K562 (cell line): Measurements from ENCODE around the gene ARL16.
A peak's percentile ranks its signal among the peaks of the same experiment; 100 is the strongest.

Source experiments
- ATF4 ChIP-seq: fragments of 450-650 bp; formaldehyde crosslinking; IDR thresholded peaks from 2 replicates; pipeline ENCODE4 v1.4.0; 2022; ENCODE audit warnings: mild to moderate bottlenecking, moderate library complexity
- BACH1 ChIP-seq: fragments of 200-800 bp; sonication (Bioruptor generic); IDR thresholded peaks from 2 replicates; pipeline ENCODE4 v1.6.1; 2016; ENCODE audit warnings: missing genetic modification characterization, missing compliant biosample characterization
- CEBPB ChIP-seq: fragments of 450-650 bp; IDR thresholded peaks from 2 replicates; pipeline ENCODE4 v1.6.1; 2016; ENCODE audit warnings: missing genetic modification characterization, missing compliant biosample characterization
- CTCF ChIP-seq, 3 experiments: IDR thresholded peaks in 2 of 3; conservative IDR thresholded peaks in 1 of 3; 2 replicates each; pipeline ENCODE4 v1.5.1; 2011 to 2012; ENCODE audit warnings: low read length in 3 of 3, mild to moderate bottlenecking in 3 of 3, control low read depth in 2 of 3, improper control_type of control experiment in 1 of 3, inconsistent platforms in 1 of 3, low read depth in 1 of 3, mixed read lengths in 1 of 3, moderate library complexity in 1 of 3; ENCODE audit not compliant: insufficient read depth in 2 of 3
- CXXC5 ChIP-seq: fragments of 250-450 bp; sonication (Bioruptor Pico); IDR thresholded peaks from 2 replicates; pipeline ENCODE4 v1.8.0; 2022; ENCODE audit warnings: inconsistent platforms, mild to moderate bottlenecking, moderate library complexity
- HMGXB4 ChIP-seq: sonication (generic); formaldehyde crosslinking; IDR thresholded peaks from 2 replicates; pipeline ENCODE4 v1.8.1; 2023; ENCODE audit warnings: mild to moderate bottlenecking, missing genetic modification reagents
- PHTF2 ChIP-seq: fragments of 250-450 bp; sonication (Bioruptor Pico); IDR thresholded peaks from 2 replicates; pipeline ENCODE4 v1.5.0; 2021; ENCODE audit warnings: mild to moderate bottlenecking
- POLR2A ChIP-seq: fragments of 450-650 bp; conservative IDR thresholded peaks from 2 replicates; pipeline ENCODE4 v1.6.1; 2016
- POLR2AphosphoS5 ChIP-seq: IDR thresholded peaks from 2 replicates; pipeline ENCODE4 v1.6.1; 2011; ENCODE audit warnings: mild to moderate bottlenecking, low read depth, low read length, moderate library complexity; ENCODE audit not compliant: control insufficient read depth, insufficient read depth
- ZNF224 ChIP-seq: sonication (generic); formaldehyde crosslinking; IDR thresholded peaks from 2 replicates; pipeline ENCODE4 v1.8.0; 2022; ENCODE audit warnings: mild to moderate bottlenecking, missing genetic modification reagents
- ZNF274 ChIP-seq: IDR thresholded peaks from 2 replicates; pipeline ENCODE4 v1.6.1; 2011; ENCODE audit warnings: low read depth, mild to moderate bottlenecking, low read length, moderate library complexity, borderline replicate concordance
- ZNF76 ChIP-seq: fragments of 250-450 bp; sonication (Bioruptor Pico); IDR thresholded peaks from 2 replicates; pipeline ENCODE4 v1.4.0; 2020; ENCODE audit warnings: mild to moderate bottlenecking, moderate library complexity, borderline replicate concordance

GRCh38 chr17:81722184-81723120, 38.9 kb upstream of the ARL16 start:
- no peak for TF ChIP-seq ZNF224
- no peak for TF ChIP-seq HMGXB4
- TF ChIP-seq ZNF274, result no peak
- no peak for TF ChIP-seq ZNF76
- peak; percentile 99 for TF ChIP-seq BACH1
- TF ChIP-seq CEBPB (tag), result peak; percentile 57; the same call in 1 of the 2 replicates
- no peak for TF ChIP-seq ATF4 (CRISPR knock-in tag)
- no peak for TF ChIP-seq POLR2AphosphoS5
- no peak for TF ChIP-seq PHTF2 (CRISPR knock-in tag)
- TF ChIP-seq CXXC5 (CRISPR knock-in tag), result no peak
- TF ChIP-seq POLR2A, result peak; percentile 66
- TF ChIP-seq CTCF (IDR thresholded peaks at IDR 0.05 in 2 of 3, conservative IDR thresholded peaks at IDR 0.05 in 1 of 3; ENCODE audit: insufficient read depth in 2 of 3, low read depth in 1 of 3, low read length in 3 of 3), result no peak
